GM18520 (cell line): ENCODE results near the gene CLEC20A.
A peak's percentile ranks its signal among the peaks of the same experiment; 100 is the strongest.

Source experiments
- ATAC-seq: cut with Tn5 transposase; IDR thresholded peaks from one replicate; pipeline ENCODE4 v1.9.1; 2021; ENCODE audit not compliant: unreplicated experiment

Gene CLEC20A

GRCh38 chr1:178496410-178497135 is at the start of gene CLEC20A:
TSS of gene CLEC20A (minus strand) at chr1:178496964. CDS start at chr1:178496939, 25 bp downstream.
- ATAC-seq: no peak

- no peak for ATAC-seq
Observed at GRCh38 chr1:178544531-178544930, 47.8 kb upstream of the CLEC20A start.

GRCh38 chr1:178543290-178543607 is 46.5 kb upstream of the CLEC20A start:
- ATAC-seq: peak; percentile 29

GRCh38 chr1:178542554-178543289 is 46.0 kb upstream of the CLEC20A start:
- peak; percentile 49 for ATAC-seq

- peak; percentile 17 for ATAC-seq
Observed at GRCh38 chr1:178541829-178542553, 45.2 kb upstream of the CLEC20A start.

- no peak for ATAC-seq
Observed at GRCh38 chr1:178541379-178541778, 44.6 kb upstream of the CLEC20A start.

- ATAC-seq: no peak
Observed at GRCh38 chr1:178540646-178541045, 43.9 kb upstream of the CLEC20A start.

- ATAC-seq: no peak
Observed at GRCh38 chr1:178540204-178540603, 43.4 kb upstream of the CLEC20A start.

- no peak for ATAC-seq
Observed at GRCh38 chr1:178539291-178539690, 42.5 kb upstream of the CLEC20A start.

- no peak for ATAC-seq
Observed at GRCh38 chr1:178538192-178538916, 41.6 kb upstream of the CLEC20A start.

- ATAC-seq: no peak
Observed at GRCh38 chr1:178537382-178538090, 40.8 kb upstream of the CLEC20A start.

GRCh38 chr1:178536844-178537371 is 40.1 kb upstream of the CLEC20A start:
- no peak for ATAC-seq

- ATAC-seq: no peak
Observed at GRCh38 chr1:178536329-178536728, 39.6 kb upstream of the CLEC20A start.

- ATAC-seq: no peak
Observed at GRCh38 chr1:178534137-178534868, 37.5 kb upstream of the CLEC20A start.

- no peak for ATAC-seq
Observed at GRCh38 chr1:178533121-178533946, 36.6 kb upstream of the CLEC20A start.

GRCh38 chr1:178532392-178532791 is 35.6 kb upstream of the CLEC20A start:
- ATAC-seq: no peak

GRCh38 chr1:178531887-178532286 is 35.1 kb upstream of the CLEC20A start:
- no peak for ATAC-seq

GRCh38 chr1:178530502-178530901 is 33.7 kb upstream of the CLEC20A start:
- no peak for ATAC-seq

- no peak for ATAC-seq
Observed at GRCh38 chr1:178530037-178530402, 33.3 kb upstream of the CLEC20A start.
